Endometrial microvascular endothelial cells (primary cell): Measurements from ENCODE around the gene SLC9C1. TPM values are rescaled to one million over a fixed set of nuclear protein-coding genes. Genes with fewer than 3 reads are reported as not detected.

ENCODE experiments used
- in situ Hi-C: cut with HindIII; loops from 2 replicates; pipeline ENCODE4 v1.10.0; 2017; ENCODE audit warnings: low sequenced_read_pairs, low pct_unique_long_range_greater_than_20kb; ENCODE audit errors: inconsistent ontology term
- total RNA-seq: library from RNA; depleted of rRNA; stranded (reverse); fragments of >200 nt; gene quantifications from one replicate; pipeline ENCODE4 v1.2.3, GENCODE V29; 2015; ENCODE audit errors: inconsistent ontology term

The SLC9C1 gene
- total RNA-seq, 1 donor from 2014 or later, result not detected

- in situ Hi-C loops, result no loop called here
These were observed 172.2 kb downstream of the SLC9C1 start for GRCh38 chr3:112121577-112122547.

DNA sequence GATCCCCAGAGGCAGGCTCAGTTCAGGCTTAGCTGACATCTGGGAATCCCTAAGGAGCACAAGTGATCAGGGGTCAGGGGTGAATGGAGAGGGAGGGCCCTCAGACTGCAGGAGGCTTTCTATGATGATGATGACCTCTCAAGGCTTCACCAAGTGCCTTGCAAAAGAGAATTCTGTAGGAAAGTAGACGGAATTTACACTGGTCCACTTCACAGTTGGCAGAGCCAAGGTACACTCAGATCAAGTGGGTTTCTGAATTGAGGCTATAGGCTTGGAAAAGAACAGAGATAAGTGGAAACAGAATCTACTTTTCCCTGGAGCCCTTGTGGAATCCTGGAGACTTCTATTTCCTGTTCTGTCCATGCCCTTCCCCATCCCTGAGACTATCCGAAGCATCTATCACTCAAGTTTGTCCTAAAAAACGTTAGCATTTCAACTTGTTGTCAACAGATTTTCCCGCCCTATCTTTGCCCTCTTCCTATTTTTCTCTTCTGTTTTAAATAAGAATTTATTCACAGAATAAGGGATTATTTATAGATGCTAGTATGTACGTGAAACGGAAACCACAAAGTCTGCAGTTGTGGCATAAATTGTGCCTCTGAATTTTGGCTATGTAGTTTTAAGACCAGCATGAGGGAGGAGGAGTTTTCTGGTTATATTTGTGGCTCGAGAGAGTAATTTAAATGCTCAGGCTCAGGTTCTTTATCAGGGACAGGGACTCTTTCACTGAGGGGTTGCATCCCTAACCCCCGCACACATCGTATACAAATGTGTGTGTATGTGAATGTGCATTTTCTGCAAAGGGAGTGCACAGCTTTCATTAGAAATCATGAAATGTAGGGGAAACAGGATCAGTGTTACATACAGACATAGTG lies 173.8 kb downstream of the SLC9C1 start:
- in situ Hi-C loops, result no loop called here

DNA sequence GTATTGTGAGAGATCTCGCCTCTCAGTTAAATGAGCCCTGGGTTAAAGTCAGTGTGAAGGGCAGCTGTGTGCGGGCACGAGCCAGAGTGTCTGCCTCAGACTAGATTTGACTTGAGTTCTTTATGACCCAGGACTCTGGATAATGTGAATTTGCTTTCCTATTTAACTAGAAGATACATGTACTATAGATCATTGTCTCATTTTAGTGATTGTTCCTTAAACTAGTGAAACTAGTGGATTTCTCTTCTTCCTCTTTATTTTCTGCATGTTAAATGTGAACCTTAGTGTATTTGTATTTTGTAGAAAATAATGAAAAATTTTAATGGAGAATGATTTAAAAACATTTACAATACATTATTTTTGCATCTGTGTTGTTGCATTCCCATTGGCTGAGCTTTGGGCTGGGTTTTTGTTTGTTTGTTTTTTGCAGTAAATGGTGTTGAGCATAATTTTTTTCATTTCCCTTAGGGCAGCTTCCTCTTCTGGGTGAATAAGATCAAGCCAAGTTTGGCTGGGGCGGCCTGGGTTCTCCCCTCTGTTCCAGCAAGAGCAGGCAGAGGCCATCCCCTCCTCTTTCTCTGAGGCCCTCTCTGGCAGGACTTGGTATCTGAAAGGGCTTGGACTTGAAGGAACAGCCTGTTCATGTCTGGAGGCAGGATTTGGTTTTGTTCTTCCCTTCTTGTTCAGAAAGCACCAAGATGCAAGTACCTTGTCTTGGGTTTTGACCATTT lies 176.0 kb downstream of the SLC9C1 start:
- in situ Hi-C loops, result no loop called here

GRCh38 chr3:112117415-112117814 lies 176.6 kb downstream of the SLC9C1 start:
- in situ Hi-C loops, result no loop called here

GRCh38 chr3:112116748-112117186 lies 177.2 kb downstream of the SLC9C1 start:
- in situ Hi-C loops, result no loop called here

GRCh38 chr3:112115806-112116383 lies 178.1 kb downstream of the SLC9C1 start:
- in situ Hi-C loops, result no loop called here

DNA sequence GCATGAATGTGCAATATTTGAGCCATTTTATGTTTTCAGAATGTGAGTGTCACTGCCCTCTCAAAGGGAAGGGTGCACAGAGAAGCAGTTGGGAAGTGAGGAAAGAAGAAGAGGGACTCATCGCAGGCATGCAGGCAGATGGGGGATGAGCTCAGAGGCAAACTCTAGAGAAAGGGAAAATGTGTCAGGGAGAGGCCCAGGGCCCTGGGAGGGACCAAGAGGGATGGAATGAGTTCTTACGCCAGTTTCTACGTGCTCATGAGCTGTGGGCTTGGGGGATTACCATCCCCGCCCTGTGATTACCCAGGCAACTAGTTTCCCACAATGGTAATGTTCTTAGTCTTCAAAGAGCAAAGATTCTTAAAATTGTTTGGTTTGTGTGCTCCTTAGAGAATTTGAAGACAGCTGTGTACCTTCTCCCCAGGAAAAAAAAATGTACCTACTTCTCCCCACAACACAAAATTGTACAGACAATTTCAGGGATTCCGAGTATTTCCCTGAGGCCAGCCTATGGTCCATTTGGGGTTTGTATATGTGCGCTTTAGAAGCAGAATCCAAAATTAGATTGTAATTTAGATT lies 178.8 kb downstream of the SLC9C1 start:
- in situ Hi-C loops, result no loop called here

DNA sequence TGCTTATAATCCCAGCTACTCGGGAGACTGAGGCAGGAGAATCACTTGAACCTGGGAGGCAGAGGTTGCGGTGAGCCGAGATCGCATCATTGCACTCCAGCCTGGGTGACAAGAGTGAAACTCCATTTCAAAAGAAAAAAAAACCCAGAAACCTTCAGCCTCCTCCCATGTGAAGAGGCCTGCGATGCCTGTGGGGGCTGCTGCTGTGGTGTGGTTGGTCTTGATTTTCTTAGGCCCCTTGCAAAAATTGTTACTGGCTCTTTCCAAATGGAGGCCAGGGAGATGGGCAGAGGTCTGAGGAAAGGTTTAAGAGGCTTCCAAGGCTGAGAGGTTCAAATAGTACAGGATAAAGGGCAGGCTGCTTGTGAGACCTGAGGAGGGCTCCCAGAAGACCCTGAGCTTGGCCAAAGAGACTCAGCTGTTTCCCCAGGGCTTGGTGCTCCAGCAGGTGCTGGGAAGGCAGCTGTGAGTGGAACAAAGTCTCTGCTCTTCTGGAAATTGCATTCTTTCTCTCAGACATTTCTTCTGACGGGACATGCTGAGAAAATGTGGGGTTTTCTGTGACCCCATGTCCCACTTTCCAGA lies 179.3 kb downstream of the SLC9C1 start:
- in situ Hi-C loops, result no loop called here

GRCh38 chr3:112111785-112112402 lies 182.1 kb downstream of the SLC9C1 start:
- in situ Hi-C loops, result no loop called here

- in situ Hi-C loops, result no loop called here
These were observed 184.7 kb downstream of the SLC9C1 start for GRCh38 chr3:112109322-112109721.

- in situ Hi-C loops, result no loop called here
These were observed 189.2 kb downstream of the SLC9C1 start for GRCh38 chr3:112104774-112105173.

GRCh38 chr3:112101916-112102315 lies 192.1 kb downstream of the SLC9C1 start:
- in situ Hi-C loops, result no loop called here

GRCh38 chr3:112097378-112097777 lies 196.6 kb downstream of the SLC9C1 start:
- in situ Hi-C loops, result no loop called here

GRCh38 chr3:112096176-112096575 lies 197.8 kb downstream of the SLC9C1 start:
- in situ Hi-C loops, result no loop called here

DNA sequence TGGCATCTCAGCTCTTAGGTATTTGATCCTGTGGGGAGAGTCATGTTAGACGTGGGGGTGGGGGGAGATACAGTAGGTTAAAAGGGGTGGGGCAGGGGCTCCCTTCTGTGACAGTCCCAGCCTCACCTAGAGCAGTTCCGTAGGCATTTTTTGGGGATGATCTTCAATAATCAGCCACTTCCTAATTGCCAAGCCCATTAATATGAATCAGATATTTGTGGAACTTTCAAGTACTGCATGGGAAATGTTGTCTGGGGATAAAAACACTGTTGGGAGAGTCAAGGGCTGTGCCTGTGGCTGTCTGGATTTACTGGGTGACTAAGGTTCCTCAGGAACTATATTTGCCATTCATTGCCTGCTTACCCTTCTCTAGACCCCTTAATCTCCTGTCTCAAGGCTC lies 198.3 kb downstream of the SLC9C1 start:
- in situ Hi-C loops, result no loop called here

GRCh38 chr3:112093180-112093522 lies 200.9 kb downstream of the SLC9C1 start:
- in situ Hi-C loops, result no loop called here

DNA sequence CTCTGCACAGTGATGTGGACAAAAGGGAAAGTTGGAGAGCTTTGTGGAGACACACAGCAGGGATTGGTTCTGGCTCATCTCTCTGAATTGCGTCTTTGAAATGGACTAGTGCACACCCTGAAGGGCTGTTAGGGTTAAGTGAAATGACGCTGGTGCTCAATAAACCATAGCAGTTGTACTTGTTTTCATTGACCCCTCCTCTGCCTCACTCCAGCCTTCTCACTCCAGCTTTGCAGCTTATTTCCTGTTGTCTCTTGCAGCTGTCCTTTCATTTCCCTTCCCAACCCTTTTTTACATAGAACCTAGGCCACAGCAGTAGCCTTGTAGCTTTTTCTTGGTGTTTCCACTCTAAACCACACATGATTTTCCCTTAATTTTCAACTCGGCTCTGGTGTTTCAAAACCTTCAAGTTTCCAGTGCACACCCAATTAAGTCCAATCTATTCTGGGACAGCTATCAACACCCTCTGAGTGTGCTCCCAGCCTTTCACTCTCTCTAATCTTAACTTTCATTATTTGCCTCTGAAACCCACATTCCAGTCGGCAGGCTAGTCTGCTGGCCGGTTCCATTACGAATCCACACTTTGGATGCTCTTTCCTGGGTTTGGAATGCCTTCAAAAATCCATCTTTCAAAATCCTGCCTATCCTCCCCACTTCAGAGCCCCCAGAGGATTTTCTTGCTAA lies 201.4 kb downstream of the SLC9C1 start:
- in situ Hi-C loops, result no loop called here
